ENCODE results near the gene EIF5. TPM values are rescaled to one million over a fixed set of nuclear protein-coding genes. Genes with fewer than 3 reads are reported as not detected.
A peak's percentile ranks its signal among the peaks of the same experiment; 100 is the strongest.

EIF5 gene
- total RNA-seq, 1 donor from 2014 or later: 228 TPM

GRCh38 chr14:103346286-103346685, 12.2 kb downstream of the EIF5 start:
- TF ChIP-seq CTCF (IDR thresholded peaks at IDR 0.05; ENCODE audit: unreplicated experiment): no peak
- no peak overlapping the region for H3K27ac Mint-ChIP-seq (ENCODE audit: unreplicated experiment)
- peaks cover 31% of the 10 kb centered on the region for H3K36me3 Mint-ChIP-seq (ENCODE audit: low read depth, unreplicated experiment)

GRCh38 chr14:103347091-103347815, 13.2 kb downstream of the EIF5 start:
- no peak for DNase-seq (ENCODE audit: low spot score)
- peak overlapping the region; percentile 6 for H3K27ac Mint-ChIP-seq (ENCODE audit: unreplicated experiment)
- H3K9me3 Mint-ChIP-seq (ENCODE audit: unreplicated experiment): no peaks in the 10 kb centered on the region
- no peak for TF ChIP-seq CTCF (IDR thresholded peaks at IDR 0.05; ENCODE audit: unreplicated experiment)
- peaks cover 22% of the 10 kb centered on the region for H3K36me3 Mint-ChIP-seq (ENCODE audit: low read depth, unreplicated experiment)
- no peaks in the 10 kb centered on the region for H3K4me1 Mint-ChIP-seq (ENCODE audit: unreplicated experiment)
- no peaks in the 10 kb centered on the region for H3K27me3 Mint-ChIP-seq (ENCODE audit: unreplicated experiment)
- no peak overlapping the region for H3K4me3 Mint-ChIP-seq (ENCODE audit: unreplicated experiment)

More at GRCh38 chr14:103346286-103346685, 12.2 kb downstream of the EIF5 start:
- no peak overlapping the region for H3K4me3 Mint-ChIP-seq (ENCODE audit: unreplicated experiment)
- no peaks in the 10 kb centered on the region for H3K9me3 Mint-ChIP-seq (ENCODE audit: unreplicated experiment)
- no peaks in the 10 kb centered on the region for H3K4me1 Mint-ChIP-seq (ENCODE audit: unreplicated experiment)
- no peak for DNase-seq (ENCODE audit: low spot score)
- H3K27me3 Mint-ChIP-seq (ENCODE audit: unreplicated experiment): no peaks in the 10 kb centered on the region

GRCh38 chr14:103348154-103348553, 14.1 kb downstream of the EIF5 start:
- Mint-ChIP-seq H3K36me3 (ENCODE audit: low read depth, unreplicated experiment) (peaks cover 19% of the 10 kb centered on the region), H3K27ac (ENCODE audit: unreplicated experiment) (no peak overlapping the region), H3K27me3 (ENCODE audit: unreplicated experiment) (no peaks in the 10 kb centered on the region), H3K9me3 (ENCODE audit: unreplicated experiment) (no peaks in the 10 kb centered on the region), H3K4me1 (ENCODE audit: unreplicated experiment) (no peaks in the 10 kb centered on the region), H3K4me3 (ENCODE audit: unreplicated experiment) (no peak overlapping the region)
- no peak for TF ChIP-seq CTCF (IDR thresholded peaks at IDR 0.05; ENCODE audit: unreplicated experiment)
- DNase-seq (ENCODE audit: low spot score): no peak

- Mint-ChIP-seq H3K27me3 (ENCODE audit: unreplicated experiment) (peaks cover 2% of the 10 kb centered on the region), H3K36me3 (ENCODE audit: low read depth, unreplicated experiment) (peaks cover 3% of the 10 kb centered on the region), H3K4me3 (ENCODE audit: unreplicated experiment) (no peak overlapping the region), H3K4me1 (ENCODE audit: unreplicated experiment) (no peaks in the 10 kb centered on the region), H3K9me3 (ENCODE audit: unreplicated experiment) (no peaks in the 10 kb centered on the region), H3K27ac (ENCODE audit: unreplicated experiment) (no peak overlapping the region)
- DNase-seq (ENCODE audit: low spot score): no peak
- no peak for TF ChIP-seq CTCF (IDR thresholded peaks at IDR 0.05; ENCODE audit: unreplicated experiment)
Observed at GRCh38 chr14:103349982-103350381, 15.9 kb downstream of the EIF5 start.

GRCh38 chr14:103353362-103353761, 19.3 kb downstream of the EIF5 start:
- no peaks in the 10 kb centered on the region for H3K9me3 Mint-ChIP-seq (ENCODE audit: unreplicated experiment)
- no peaks in the 10 kb centered on the region for H3K36me3 Mint-ChIP-seq (ENCODE audit: low read depth, unreplicated experiment)
- peaks cover 2% of the 10 kb centered on the region for H3K27me3 Mint-ChIP-seq (ENCODE audit: unreplicated experiment)
- no peak overlapping the region for H3K27ac Mint-ChIP-seq (ENCODE audit: unreplicated experiment)
- peaks cover 4% of the 10 kb centered on the region for H3K4me1 Mint-ChIP-seq (ENCODE audit: unreplicated experiment)
- no peak overlapping the region for H3K4me3 Mint-ChIP-seq (ENCODE audit: unreplicated experiment)
- no peak for DNase-seq (ENCODE audit: low spot score)
- TF ChIP-seq CTCF (IDR thresholded peaks at IDR 0.05; ENCODE audit: unreplicated experiment): no peak
